Activated T-cell treated with anti-CD3 and anti-CD28 coated beads, Interleukin-2, amount 50 U/mL, for 48 hours (primary cell): ENCODE measurements around the gene PLA2G1B.

ENCODE experiments used
- DNase-seq, 2 experiments: peaks; one replicate each; pipeline ENCODE4 v3.0.0-alpha.2; 2020

The PLA2G1B gene

GRCh38 chr12:120323772-120324171 is 3.8 kb downstream of the PLA2G1B start:
- no peak for DNase-seq

GRCh38 chr12:120321382-120322202 is 6.0 kb downstream of the PLA2G1B start:
- no peak for DNase-seq

GRCh38 chr12:120317224-120318105 is 10.1 kb downstream of the PLA2G1B start:
- peak; percentile 100 for DNase-seq

- DNase-seq: peak in 1 of 2 experiments; percentile 21
Measured at GRCh38 chr12:120316798-120317223, 10.8 kb downstream of the PLA2G1B start.

- no peak for DNase-seq
Measured at GRCh38 chr12:120314220-120314619, 13.4 kb downstream of the PLA2G1B start.

- peak; percentile 89 to 90 for DNase-seq
Measured at GRCh38 chr12:120301962-120302815, 25.4 kb downstream of the PLA2G1B start, which contains the start of gene SIRT4. SIRT4 (plus strand) TSS chr12:120302321; CDS start chr12:120303562, 1,241 bp downstream.

GRCh38 chr12:120292661-120293531 is 34.7 kb downstream of the PLA2G1B start, which contains the start of gene RNU4-1:
RNU4-1 (minus strand) TSS chr12:120293237.
- DNase-seq: peak; percentile 84

GRCh38 chr12:120292411-120292660 is 35.2 kb downstream of the PLA2G1B start:
- DNase-seq: no peak

- DNase-seq: peak; percentile 53 to 55
Measured at GRCh38 chr12:120290609-120291305, 36.8 kb downstream of the PLA2G1B start.

GRCh38 chr12:120287491-120287890 is 40.1 kb downstream of the PLA2G1B start:
- no peak for DNase-seq

- no peak for DNase-seq
Measured at GRCh38 chr12:120286768-120287490, 40.6 kb downstream of the PLA2G1B start.

GRCh38 chr12:120284381-120284780 is 43.2 kb downstream of the PLA2G1B start:
- DNase-seq: no peak

- DNase-seq: no peak
Measured at GRCh38 chr12:120283318-120283717, 44.3 kb downstream of the PLA2G1B start.

- DNase-seq: no peak
Measured at GRCh38 chr12:120278137-120279069, 49.2 kb downstream of the PLA2G1B start.

- no peak for DNase-seq
Measured at GRCh38 chr12:120276734-120277133, 50.8 kb downstream of the PLA2G1B start.
